ENCODE data around the gene RND1. TPM values are rescaled to one million over a fixed set of nuclear protein-coding genes. Genes with fewer than 3 reads are reported as not detected.
A peak's percentile ranks its signal among the peaks of the same experiment; 100 is the strongest.

Gene RND1
- total and polyA plus RNA-seq, 4 donors = 5.3 to 80.5 (median 15.3) TPM

- TF ChIP-seq CTCF (IDR thresholded peaks at IDR 0.05; ENCODE audit: control extremely low read depth, extremely low read depth) = no peak
- 86 to 88% methylated on average over 3 of the region's 3 CpGs for WGBS, 2 donors
- Histone ChIP-seq H3K9ac (ENCODE audit: insufficient read depth in 1 of 2, low read length in 2 of 2) (peak overlapping the region in 1 of 2 donors; percentile 7), H3K36me3 (ENCODE audit: control insufficient read depth in 4 of 4, insufficient read depth in 4 of 4, low read length in 4 of 4) (no peaks in the 10 kb centered on the region), H3K9me3 (ENCODE audit: control insufficient read depth in 4 of 4, insufficient read depth in 3 of 4, low read length in 3 of 4) (no peaks in the 10 kb centered on the region), H3K27me3 (ENCODE audit: control insufficient read depth in 3 of 3, insufficient read depth in 3 of 3, low read length in 2 of 3) (peaks cover 0 to 15% (median 5%) of the 10 kb centered on the region in 3 donors), H3K4me1 (ENCODE audit: control insufficient read depth in 5 of 5, insufficient read depth in 5 of 5, low read length in 5 of 5) (peaks cover 0 to 7% (median 2%) of the 10 kb centered on the region in 5 donors), H3K27ac (ENCODE audit: low read depth in 1 of 2, low read length in 1 of 2) (no peak overlapping the region), H3K4me3 (no peak overlapping the region)
- no peak for ATAC-seq (ENCODE audit: insufficient read depth, low FRiP score)
- DNase-seq = no peak
Observed at GRCh38 chr12:48889679-48890078, 24.0 kb upstream of the RND1 start.

GRCh38 chr12:48883305-48884161 is 17.9 kb upstream of the RND1 start:
- ATAC-seq (ENCODE audit: insufficient read depth, low FRiP score) = no peak
- no peaks in the 10 kb centered on the region for H3K36me3 ChIP-seq (ENCODE audit: control insufficient read depth in 4 of 4, insufficient read depth in 4 of 4, low read length in 4 of 4)
- peak overlapping the region in 1 of 2 donors; percentile 49 for H3K27ac ChIP-seq (ENCODE audit: low read depth in 1 of 2, low read length in 1 of 2)
- no peaks in the 10 kb centered on the region for H3K9me3 ChIP-seq (ENCODE audit: control insufficient read depth in 4 of 4, insufficient read depth in 3 of 4, low read length in 3 of 4)
- H3K4me1 ChIP-seq (ENCODE audit: control insufficient read depth in 5 of 5, insufficient read depth in 5 of 5, low read length in 5 of 5) = peaks cover 0 to 27% (median 17%) of the 10 kb centered on the region in 5 donors
- TF ChIP-seq CTCF (IDR thresholded peaks at IDR 0.05; ENCODE audit: control extremely low read depth, extremely low read depth) = no peak
- H3K9ac ChIP-seq (ENCODE audit: insufficient read depth in 1 of 2, low read length in 2 of 2) = no peak overlapping the region
- WGBS, 2 donors = 62 to 80% methylated on average over 13 of the region's 13 CpGs
- peaks cover 0 to 3% (median 0%) of the 10 kb centered on the region in 3 donors for H3K27me3 ChIP-seq (ENCODE audit: control insufficient read depth in 3 of 3, insufficient read depth in 3 of 3, low read length in 2 of 3)
- DNase-seq = peak in 2 of 3 donors; percentile 44 to 61
- no peak overlapping the region for H3K4me3 ChIP-seq

GRCh38 chr12:48882972-48883304 is 17.3 kb upstream of the RND1 start:
- H3K27me3 ChIP-seq (ENCODE audit: control insufficient read depth in 3 of 3, insufficient read depth in 3 of 3, low read length in 2 of 3) = peaks cover 0 to 3% (median 0%) of the 10 kb centered on the region in 3 donors
- DNase-seq (no peak), ATAC-seq (ENCODE audit: insufficient read depth, low FRiP score) (no peak)
- H3K4me3 ChIP-seq = no peak overlapping the region
- no peaks in the 10 kb centered on the region for H3K36me3 ChIP-seq (ENCODE audit: control insufficient read depth in 4 of 4, insufficient read depth in 4 of 4, low read length in 4 of 4)
- no peaks in the 10 kb centered on the region for H3K9me3 ChIP-seq (ENCODE audit: control insufficient read depth in 4 of 4, insufficient read depth in 3 of 4, low read length in 3 of 4)
- 90% methylated on average over 3 of the region's 3 CpGs for WGBS, 2 donors
- H3K27ac ChIP-seq (ENCODE audit: low read depth in 1 of 2, low read length in 1 of 2) = peak overlapping the region in 1 of 2 donors; percentile 62
- H3K4me1 ChIP-seq (ENCODE audit: control insufficient read depth in 5 of 5, insufficient read depth in 5 of 5, low read length in 5 of 5) = peaks cover 0 to 27% (median 17%) of the 10 kb centered on the region in 5 donors
- H3K9ac ChIP-seq (ENCODE audit: insufficient read depth in 1 of 2, low read length in 2 of 2) = no peak overlapping the region
- no peak for TF ChIP-seq CTCF (IDR thresholded peaks at IDR 0.05; ENCODE audit: control extremely low read depth, extremely low read depth)
